Measurements from ENCODE around the gene RNASEH2C.
"Not testable (repeated sequence)": the region's sequence is repeated elsewhere in the genome, so short reads cannot be mapped to it uniquely, and the experiment has no call there.

Gene RNASEH2C

DNA sequence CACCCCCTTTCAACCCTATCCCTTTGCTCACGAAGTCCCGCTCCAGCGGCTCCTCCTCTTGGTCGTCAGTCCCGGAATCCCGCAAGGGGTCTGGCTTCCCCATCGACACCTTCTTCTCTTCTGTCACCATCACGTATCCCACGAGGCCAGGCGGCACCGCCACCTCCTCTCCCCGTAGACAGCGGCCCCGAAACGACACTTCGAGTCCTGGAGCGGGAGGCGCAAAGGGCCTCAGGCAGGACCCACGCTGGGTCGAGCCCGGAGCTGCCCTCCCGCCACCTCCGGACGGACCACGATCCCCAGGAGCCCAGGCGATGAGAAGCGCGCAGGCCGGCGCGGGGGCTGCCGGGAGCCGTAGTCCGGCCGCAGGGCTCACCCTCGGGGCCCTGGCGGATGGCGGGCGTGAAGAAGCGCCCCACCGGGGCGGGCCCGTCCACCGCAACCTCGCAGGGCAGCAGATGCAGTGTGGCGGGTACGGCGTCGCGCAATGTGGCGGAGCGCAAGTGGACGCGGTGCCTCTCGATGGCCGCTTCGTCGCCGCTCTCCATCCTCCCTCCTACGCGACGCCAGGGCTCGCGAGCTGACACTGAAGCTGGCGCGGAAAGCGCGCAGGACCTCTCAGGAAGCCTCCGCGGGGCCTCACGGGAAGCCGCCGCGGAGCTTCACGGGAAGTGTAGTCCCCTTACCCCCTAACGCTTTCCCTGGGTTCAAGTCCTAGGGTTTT lies at the start of gene RNASEH2C:
TSS of gene RNASEH2C (minus strand) at position 588 of the 724 bp plus-strand sequence. CDS start at position 548, 40 bp downstream.
- peak within 1 kb of the TSS; percentile 96 for H3K27ac Mint-ChIP-seq
- no peaks in the 10 kb centered on the region for H3K9me3 Mint-ChIP-seq
- peaks cover 4% of the 10 kb centered on the region for H3K36me3 Mint-ChIP-seq
- no peaks in the 10 kb centered on the region for H3K27me3 Mint-ChIP-seq
- H3K4me1 Mint-ChIP-seq: peaks cover 30% of the 10 kb centered on the region
- H3K4me3 Mint-ChIP-seq: peak within 1 kb of the TSS; percentile 94

DNA sequence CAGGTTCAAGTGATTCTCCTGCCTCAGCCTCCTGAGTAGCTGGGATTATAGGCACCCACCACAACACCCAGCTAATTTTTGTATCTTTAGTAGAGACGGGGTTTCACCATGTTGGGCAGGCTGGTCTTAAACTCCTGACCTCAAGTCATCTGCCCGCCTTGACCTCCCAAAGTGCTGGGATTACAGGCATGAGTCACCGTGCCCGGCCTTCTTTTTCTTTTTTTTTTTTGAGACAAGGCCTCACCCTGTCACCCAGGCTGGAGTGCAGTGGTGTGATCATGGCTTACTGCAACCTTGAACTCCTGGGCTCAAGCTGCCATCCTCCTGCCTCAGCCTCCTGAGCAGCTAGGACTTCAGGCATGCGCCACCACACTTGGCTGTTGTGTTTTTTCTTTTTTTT lies 47.2 kb upstream of the RNASEH2C start:
- not testable (repeated sequence) for H3K4me1 Mint-ChIP-seq, H3K9me3 Mint-ChIP-seq, H3K36me3 Mint-ChIP-seq, H3K27ac Mint-ChIP-seq, H3K27me3 Mint-ChIP-seq, H3K4me3 Mint-ChIP-seq

DNA sequence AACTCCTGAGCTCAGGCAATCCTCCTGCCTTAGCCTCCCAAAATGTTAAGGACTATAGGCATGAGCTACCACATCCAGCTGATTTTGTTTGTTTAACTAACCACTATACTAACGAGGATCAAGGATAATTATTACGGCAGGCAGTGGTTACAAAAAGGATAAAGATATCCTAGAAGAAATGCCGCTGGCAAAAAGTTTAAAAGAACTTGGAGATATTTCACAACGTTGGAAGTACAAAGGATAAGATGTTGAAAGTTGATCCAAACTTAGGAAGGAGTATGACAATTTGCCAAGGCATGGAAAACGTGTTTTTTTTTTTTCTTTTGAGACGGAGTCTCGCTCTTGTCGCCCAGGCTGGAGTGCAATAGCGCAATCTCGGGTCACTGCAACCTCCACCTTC lies 46.8 kb upstream of the RNASEH2C start:
- Mint-ChIP-seq H3K4me3 (no peak overlapping the region), H3K27ac (no peak overlapping the region), H3K4me1 (peaks cover 5% of the 10 kb centered on the region), H3K9me3 (no peaks in the 10 kb centered on the region), H3K27me3 (no peaks in the 10 kb centered on the region), H3K36me3 (no peaks in the 10 kb centered on the region)

DNA sequence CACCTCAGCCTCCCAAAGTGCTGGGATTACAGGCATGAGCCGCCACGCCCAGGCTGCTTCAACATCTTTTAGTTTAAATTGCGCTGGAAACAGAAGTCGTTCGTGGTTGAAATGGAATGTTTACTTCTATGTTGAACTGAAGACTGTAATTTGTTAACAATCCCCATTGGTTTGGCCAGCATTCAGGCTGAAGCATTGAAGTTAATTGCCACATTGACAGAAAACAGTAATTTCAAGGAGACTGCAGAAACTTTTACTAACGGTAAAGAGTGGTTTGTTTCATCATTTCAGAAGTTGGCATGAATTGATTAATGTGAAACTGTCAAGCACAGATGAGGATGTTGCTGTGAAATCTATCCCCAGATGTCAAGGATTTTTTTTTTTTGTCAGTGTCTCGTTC lies 45.9 kb upstream of the RNASEH2C start:
- Mint-ChIP-seq H3K4me3 (no peak overlapping the region), H3K27ac (no peak overlapping the region), H3K36me3 (no peaks in the 10 kb centered on the region), H3K27me3 (no peaks in the 10 kb centered on the region), H3K9me3 (no peaks in the 10 kb centered on the region), H3K4me1 (peaks cover 5% of the 10 kb centered on the region)

DNA sequence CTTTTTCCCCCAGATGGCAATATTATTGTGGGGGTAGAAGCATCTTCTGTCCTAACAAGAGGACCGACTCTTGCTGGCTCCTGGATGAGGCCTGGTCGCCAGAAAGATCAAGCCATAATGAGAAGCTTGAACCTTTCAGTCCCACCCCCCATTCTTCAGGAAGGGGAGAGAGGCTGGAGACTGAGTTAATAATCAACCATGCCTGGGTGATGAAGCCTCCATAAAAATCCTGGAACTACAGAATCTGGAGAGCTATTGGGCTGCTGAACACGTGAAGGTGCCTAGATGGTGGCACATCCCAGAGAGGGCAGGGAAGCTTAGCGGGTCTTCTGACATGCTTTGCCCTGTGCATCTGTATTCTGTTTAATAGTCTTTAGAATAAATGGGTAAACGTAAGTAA lies 43.8 kb upstream of the RNASEH2C start:
- H3K4me1 Mint-ChIP-seq: peaks cover under 1% of the 10 kb centered on the region
- H3K27me3 Mint-ChIP-seq: peaks cover under 1% of the 10 kb centered on the region
- no peaks in the 10 kb centered on the region for H3K36me3 Mint-ChIP-seq
- H3K27ac Mint-ChIP-seq: no peak overlapping the region
- H3K4me3 Mint-ChIP-seq: no peak overlapping the region
- H3K9me3 Mint-ChIP-seq: no peaks in the 10 kb centered on the region

DNA sequence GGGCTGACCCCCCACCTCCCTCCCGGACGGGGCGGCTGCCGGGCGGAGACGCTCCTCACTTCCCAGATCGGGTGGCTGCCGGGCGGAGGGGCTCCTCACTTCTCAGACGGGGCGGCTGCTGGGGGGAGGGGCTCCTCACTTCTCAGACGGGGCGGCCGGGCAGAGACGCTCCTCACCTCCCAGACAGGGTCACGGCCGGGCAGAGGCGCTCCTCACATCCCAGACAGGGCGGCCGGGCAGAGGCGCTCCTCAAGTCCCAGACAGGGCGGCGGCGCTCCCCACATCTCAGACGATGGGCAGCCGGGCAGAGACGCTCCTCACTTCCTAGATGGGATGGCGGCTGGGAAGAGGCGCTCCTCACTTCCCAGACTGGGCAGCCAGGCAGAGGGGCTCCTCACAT lies 42.2 kb upstream of the RNASEH2C start:
- H3K27me3 Mint-ChIP-seq, H3K27ac Mint-ChIP-seq, H3K4me1 Mint-ChIP-seq, H3K4me3 Mint-ChIP-seq, H3K9me3 Mint-ChIP-seq, H3K36me3 Mint-ChIP-seq: not testable (repeated sequence)

DNA sequence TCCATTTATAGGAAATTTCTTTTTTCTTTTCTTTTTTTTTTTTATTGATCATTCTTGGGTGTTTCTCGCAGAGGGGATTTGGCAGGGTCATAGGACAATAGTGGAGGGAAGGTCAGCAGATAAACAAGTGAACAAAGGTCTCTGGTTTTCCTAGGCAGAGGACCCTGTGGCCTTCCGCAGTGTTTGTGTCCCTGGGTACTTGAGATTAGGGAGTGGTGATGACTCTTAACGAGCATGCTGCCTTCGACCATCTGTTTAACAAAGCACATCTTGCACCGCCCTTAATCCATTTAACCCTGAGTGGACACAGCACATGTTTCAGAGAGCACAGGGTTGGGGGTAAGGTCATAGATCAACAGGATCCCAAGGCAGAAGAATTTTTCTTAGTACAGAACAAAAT lies 41.6 kb upstream of the RNASEH2C start:
- H3K27me3 Mint-ChIP-seq, H3K4me3 Mint-ChIP-seq, H3K9me3 Mint-ChIP-seq, H3K4me1 Mint-ChIP-seq, H3K27ac Mint-ChIP-seq, H3K36me3 Mint-ChIP-seq: not testable (repeated sequence)

DNA sequence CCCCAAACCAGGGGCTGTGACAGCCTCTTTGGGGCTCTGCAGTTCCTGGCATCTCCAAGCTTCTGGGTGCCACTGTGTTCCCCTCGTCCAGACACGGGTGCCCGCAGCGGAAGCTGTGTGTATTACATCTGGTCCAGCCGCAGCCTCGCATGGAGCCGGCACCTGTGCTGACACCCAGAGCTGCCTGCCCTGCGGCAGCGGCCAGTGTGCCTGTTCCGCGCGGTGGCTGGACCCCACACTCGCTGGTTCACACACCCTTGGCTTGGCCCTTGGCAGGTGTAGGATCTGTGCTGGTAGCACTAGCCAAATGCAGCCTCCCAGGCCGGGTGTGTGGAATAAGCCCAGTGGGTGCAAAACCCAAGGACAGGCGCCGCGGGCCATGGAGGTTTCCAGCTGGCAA lies 24.5 kb upstream of the RNASEH2C start:
- H3K27me3 Mint-ChIP-seq: peaks cover 4% of the 10 kb centered on the region
- no peak overlapping the region for H3K4me3 Mint-ChIP-seq
- H3K36me3 Mint-ChIP-seq: no peaks in the 10 kb centered on the region
- no peaks in the 10 kb centered on the region for H3K9me3 Mint-ChIP-seq
- no peaks in the 10 kb centered on the region for H3K4me1 Mint-ChIP-seq
- no peak overlapping the region for H3K27ac Mint-ChIP-seq

DNA sequence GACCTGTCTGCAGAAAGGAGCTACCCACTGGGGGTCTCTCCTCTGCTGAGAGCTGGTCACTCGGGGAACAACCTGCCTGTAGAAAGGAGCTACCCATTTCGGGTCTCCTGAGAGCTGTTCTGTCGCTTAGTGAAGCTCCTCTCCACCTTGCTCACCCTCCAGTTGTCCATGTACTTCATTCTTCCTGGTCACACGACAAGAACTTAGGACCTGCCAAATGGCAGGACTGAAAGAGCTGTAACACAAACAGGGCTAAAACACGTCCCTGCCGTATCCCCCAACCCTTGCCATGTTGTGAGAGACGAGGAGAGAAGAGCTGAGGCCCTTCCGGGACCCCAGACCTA lies 24.1 kb upstream of the RNASEH2C start:
- Mint-ChIP-seq H3K27ac (no peak overlapping the region), H3K9me3 (no peaks in the 10 kb centered on the region), H3K36me3 (no peaks in the 10 kb centered on the region), H3K4me3 (no peak overlapping the region), H3K27me3 (peaks cover 4% of the 10 kb centered on the region), H3K4me1 (no peaks in the 10 kb centered on the region)

DNA sequence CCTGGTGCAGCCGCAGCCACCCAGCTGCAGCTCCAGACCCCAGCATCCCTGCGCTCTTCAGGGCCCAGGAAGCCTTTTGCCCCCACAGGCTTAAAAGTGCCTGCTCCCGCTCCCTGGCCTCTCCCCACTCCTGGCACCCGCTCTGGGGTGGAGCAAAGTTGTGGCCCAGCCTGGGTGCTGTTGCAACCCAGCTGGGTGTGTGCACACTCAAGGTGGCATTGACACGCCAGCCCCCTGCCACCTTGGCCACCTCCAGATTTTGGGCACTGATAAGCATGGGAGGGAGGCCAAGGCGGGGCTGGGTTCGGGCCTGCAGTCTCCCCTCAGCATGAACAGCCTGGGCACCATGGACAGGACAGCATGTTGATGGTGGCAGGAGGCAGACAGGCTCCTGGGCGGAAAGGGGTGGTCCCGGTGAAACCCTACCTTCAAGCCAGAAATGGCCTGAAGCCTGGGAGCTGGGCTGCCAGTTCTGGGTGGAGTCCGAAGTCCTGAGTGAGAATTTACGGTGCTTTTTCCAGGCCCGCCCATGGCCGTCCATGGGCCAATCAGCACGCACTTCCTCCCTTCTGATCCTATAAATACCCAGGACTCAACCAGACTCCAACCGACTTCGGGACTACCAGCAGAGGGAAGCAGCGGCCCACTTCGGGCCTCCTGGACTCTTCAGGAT lies 23.6 kb upstream of the RNASEH2C start:
- Mint-ChIP-seq H3K4me1 (no peaks in the 10 kb centered on the region), H3K9me3 (no peaks in the 10 kb centered on the region), H3K36me3 (no peaks in the 10 kb centered on the region), H3K27me3 (peaks cover 4% of the 10 kb centered on the region), H3K27ac (no peak overlapping the region), H3K4me3 (no peak overlapping the region)

DNA sequence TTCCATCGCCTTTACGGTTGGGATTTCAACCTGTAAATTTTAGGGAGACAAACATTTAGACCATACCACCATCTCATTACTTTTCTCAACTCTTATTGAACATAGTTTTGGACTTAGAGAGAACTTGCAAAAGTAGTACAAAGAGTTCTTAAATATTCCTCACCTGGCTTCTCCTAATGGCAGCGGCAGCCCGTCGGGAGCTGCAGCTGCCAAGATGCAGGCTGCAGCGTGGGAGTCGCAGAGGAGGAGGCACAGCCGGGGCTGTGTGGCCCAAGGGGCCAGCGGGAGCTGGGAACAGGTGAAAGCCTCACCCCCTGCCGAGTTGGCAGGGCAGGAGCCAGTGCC lies 23.1 kb upstream of the RNASEH2C start:
- no peaks in the 10 kb centered on the region for H3K9me3 Mint-ChIP-seq
- no peaks in the 10 kb centered on the region for H3K4me1 Mint-ChIP-seq
- peaks cover 4% of the 10 kb centered on the region for H3K27me3 Mint-ChIP-seq
- H3K4me3 Mint-ChIP-seq: no peak overlapping the region
- no peaks in the 10 kb centered on the region for H3K36me3 Mint-ChIP-seq
- H3K27ac Mint-ChIP-seq: no peak overlapping the region

DNA sequence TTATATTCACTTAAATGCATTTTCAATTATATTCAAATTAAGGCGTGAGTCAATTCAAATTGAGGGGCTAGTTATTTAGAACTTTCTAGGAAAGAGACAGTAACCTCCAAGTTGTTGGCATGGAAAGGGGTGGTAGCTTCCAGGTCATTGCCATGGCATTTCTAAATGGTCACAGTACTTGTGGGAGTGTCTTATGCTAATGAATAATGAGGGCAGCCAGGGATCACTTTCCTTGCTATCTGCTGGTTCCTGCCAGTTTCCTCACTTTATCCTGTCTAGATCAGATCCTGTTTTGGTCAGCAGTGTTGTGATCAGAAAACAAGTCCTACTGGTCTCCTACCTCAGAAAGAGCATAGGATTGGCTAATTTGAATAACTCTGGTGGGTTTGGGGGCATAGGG lies 21.8 kb upstream of the RNASEH2C start:
- Mint-ChIP-seq H3K4me3 (no peak overlapping the region), H3K27ac (no peak overlapping the region), H3K27me3 (peaks cover 4% of the 10 kb centered on the region), H3K4me1 (no peaks in the 10 kb centered on the region), H3K36me3 (no peaks in the 10 kb centered on the region), H3K9me3 (no peaks in the 10 kb centered on the region)

DNA sequence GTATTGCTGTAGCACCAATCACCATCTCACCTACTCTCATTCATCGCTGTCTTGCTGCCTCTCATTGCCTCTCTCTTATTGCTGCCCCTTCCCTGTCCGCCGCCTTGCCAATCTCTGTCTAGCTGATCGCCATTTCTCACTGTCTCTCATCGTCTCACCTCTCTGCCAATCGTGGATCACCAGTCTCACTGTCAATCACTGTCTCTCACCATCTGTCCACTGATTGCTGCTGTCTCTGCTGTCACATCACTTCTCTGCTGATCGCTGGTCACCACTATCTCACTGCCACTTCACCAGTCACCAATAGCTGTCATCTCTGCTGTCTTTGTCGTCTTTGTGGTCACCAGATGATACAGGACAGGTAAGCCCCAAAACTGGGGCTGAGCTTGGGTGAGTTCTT lies 20.6 kb upstream of the RNASEH2C start:
- Mint-ChIP-seq H3K4me1 (no peaks in the 10 kb centered on the region), H3K27me3 (peaks cover 3% of the 10 kb centered on the region), H3K4me3 (no peak overlapping the region), H3K36me3 (no peaks in the 10 kb centered on the region), H3K27ac (no peak overlapping the region), H3K9me3 (no peaks in the 10 kb centered on the region)

DNA sequence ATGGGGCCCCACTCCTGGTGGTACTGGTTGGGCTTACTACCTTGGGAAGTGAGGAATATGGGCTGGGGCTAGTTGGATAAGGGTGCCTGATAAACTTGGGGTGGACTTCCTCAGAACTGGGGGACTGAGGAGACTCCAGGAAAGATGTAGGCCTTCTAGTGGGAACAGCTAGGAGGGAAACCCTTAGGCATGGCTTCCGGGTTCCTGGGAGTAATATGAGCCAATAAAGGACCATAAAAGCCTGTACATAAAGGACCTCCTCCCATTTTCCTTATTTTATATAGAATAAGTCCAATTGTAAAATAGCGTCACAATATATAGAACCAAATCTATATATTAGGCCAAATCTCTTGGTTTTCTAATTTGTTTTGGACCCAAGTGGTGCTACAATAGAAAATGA lies 18.4 kb upstream of the RNASEH2C start:
- Mint-ChIP-seq H3K36me3 (no peaks in the 10 kb centered on the region), H3K27me3 (peaks cover 4% of the 10 kb centered on the region), H3K27ac (no peak overlapping the region), H3K4me3 (no peak overlapping the region), H3K9me3 (no peaks in the 10 kb centered on the region), H3K4me1 (no peaks in the 10 kb centered on the region)

DNA sequence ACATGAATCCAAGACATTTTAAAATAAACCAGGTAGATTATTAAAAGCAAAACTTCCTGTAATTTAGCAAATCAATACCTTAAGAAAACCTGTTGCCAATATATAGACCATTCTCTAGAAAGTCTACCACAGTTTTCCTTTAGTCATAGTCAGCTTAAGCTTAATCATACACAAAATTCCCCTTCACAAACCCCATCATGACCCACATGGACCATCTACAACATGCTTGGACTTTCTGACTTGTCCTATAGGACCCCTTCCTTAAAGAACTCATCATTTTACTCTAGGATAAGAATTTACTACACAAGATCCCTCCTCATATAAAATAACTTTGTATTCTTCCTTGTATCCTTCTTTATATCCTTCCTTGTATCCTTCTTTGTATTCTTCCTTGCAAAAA lies 16.2 kb upstream of the RNASEH2C start:
- no peaks in the 10 kb centered on the region for H3K9me3 Mint-ChIP-seq
- H3K36me3 Mint-ChIP-seq: no peaks in the 10 kb centered on the region
- H3K27me3 Mint-ChIP-seq: peaks cover 7% of the 10 kb centered on the region
- no peaks in the 10 kb centered on the region for H3K4me1 Mint-ChIP-seq
- H3K27ac Mint-ChIP-seq: no peak overlapping the region
- no peak overlapping the region for H3K4me3 Mint-ChIP-seq

DNA sequence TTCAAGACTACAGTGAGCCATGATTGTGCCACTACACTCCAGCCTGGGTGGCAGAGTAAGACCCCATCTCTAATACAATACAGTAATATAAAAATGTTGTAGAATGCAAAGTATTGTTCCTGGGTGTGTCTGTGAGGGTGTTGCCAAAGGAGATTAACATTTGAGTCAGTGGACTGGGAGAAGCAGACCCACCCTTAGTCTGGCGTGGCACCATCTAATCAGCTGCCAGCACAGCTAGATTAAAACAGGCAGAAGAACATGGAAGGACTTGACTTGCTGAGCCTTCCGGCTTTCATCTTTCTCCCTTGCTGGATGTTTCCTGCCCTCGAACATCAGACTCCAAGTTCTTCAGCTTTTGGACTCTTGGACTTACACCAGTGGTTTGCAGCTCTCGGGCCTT lies 14.5 kb upstream of the RNASEH2C start:
- not testable (repeated sequence) for H3K27me3 Mint-ChIP-seq, H3K4me1 Mint-ChIP-seq, H3K4me3 Mint-ChIP-seq, H3K27ac Mint-ChIP-seq, H3K36me3 Mint-ChIP-seq, H3K9me3 Mint-ChIP-seq

DNA sequence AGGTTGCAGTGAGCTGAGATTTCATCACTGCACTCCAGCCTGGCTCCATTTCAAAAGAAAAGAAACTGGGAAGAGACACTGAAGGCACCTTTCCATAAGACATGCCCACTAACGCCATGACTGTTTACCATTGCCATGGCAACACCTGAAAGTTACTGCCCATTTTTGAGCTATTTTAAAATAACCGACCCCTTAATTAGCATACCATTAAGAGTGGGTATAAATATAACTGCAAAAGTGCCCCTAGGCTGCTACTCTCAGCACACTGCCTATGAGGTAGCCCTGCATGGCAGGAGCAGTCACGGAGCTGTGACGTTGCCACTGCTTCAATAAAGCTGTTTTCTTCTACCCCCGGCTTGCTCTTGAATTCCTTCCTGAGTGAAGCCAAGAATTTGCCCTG lies 9.9 kb upstream of the RNASEH2C start:
- H3K4me1 Mint-ChIP-seq: no peaks in the 10 kb centered on the region
- no peak overlapping the region for H3K4me3 Mint-ChIP-seq

More for the DNA sequence above, 9.9 kb upstream of the RNASEH2C start:
- H3K27me3 Mint-ChIP-seq: peaks cover 7% of the 10 kb centered on the region
- no peaks in the 10 kb centered on the region for H3K9me3 Mint-ChIP-seq
- H3K27ac Mint-ChIP-seq: no peak overlapping the region
- no peaks in the 10 kb centered on the region for H3K36me3 Mint-ChIP-seq

Data from activated naive CD4-positive, alpha-beta T cell treated with anti-CD3 and anti-CD28 coated beads, Interleukin-2, amount 50 U/mL, for 24 hours (primary cell).